GM18951 (cell line): ENCODE results near the gene CERK.

ENCODE experiments used
- POLR2A ChIP-seq: IDR thresholded peaks from 4 replicates; pipeline ENCODE4 v1.6.1; 2011; ENCODE audit warnings: mild to moderate bottlenecking; ENCODE audit not compliant: insufficient read length, insufficient read depth; ENCODE audit errors: extremely low read depth
- in situ Hi-C: fragments of 300-500 bp; cut with MboI; formaldehyde crosslinking; loops from one replicate; pipeline ENCODE4 v1.12.0; 2022; ENCODE audit warnings: low sequenced_read_pairs, mixed read lengths, inconsistent platforms; ENCODE audit not compliant: unreplicated experiment

Gene CERK

DNA sequence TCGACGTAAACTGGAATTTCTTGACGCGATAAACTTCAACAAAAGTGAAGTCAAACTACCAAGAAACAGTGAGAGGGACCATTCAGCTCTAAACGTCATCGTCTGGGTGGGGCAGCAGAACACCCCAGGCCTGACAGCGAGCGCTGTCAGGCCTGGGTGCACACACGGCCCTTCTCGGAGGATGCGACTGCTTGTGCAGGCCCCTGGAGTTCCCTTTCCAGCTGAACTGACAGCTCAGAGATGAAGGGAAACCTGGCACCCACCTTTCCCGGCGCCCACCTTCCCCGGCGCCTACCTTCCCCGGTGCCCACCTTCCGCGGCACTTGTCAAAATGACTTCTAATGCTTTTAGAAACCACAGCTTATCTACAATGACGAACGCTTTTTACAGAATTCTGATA is 47.9 kb downstream of the CERK start:
- TF ChIP-seq POLR2A: no peak
- in situ Hi-C loops: no loop called here

DNA sequence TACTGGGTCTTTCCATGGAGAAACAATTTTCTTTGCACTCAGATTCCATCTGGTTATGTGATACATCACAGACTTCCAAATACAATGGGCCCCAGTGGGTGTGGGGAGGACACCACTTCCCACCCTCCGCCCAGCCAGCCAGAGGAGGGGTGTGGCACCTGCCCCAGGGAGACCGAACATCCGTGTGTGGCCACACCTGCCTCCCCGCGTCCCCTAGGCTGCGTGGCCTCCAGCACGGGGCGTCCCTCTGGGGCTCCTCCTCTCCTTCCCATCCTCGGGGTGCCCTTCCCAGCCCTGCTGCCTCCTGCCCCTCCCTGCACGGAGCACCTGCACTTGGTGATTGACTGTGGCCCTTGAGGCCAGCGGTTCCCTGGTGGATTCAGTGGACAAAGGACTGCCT is 49.1 kb downstream of the CERK start:
- in situ Hi-C loops: no loop called here

DNA sequence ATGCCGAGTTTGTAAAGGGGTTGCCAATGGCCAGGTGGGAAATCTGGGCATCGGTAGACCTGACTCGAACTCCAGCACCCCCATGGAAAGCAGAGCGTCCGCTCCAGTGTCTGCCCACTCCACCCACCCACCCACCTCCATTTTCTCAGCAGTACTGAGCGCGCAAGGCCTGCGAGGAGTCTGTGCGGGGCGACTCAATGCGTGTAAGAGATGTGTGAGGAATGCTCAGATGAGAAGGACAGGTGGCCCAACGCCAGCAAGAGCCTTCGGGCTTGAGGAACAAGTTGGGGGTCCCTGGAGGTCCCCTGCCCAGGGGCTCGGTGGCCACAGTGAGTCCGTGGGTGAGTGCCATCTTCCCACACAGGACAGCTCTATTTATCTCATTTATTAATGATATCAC is 50.6 kb downstream of the CERK start:
- no peak for TF ChIP-seq POLR2A
- in situ Hi-C loops: no loop called here

More for the DNA sequence above, 49.1 kb downstream of the CERK start:
- no peak for TF ChIP-seq POLR2A

DNA sequence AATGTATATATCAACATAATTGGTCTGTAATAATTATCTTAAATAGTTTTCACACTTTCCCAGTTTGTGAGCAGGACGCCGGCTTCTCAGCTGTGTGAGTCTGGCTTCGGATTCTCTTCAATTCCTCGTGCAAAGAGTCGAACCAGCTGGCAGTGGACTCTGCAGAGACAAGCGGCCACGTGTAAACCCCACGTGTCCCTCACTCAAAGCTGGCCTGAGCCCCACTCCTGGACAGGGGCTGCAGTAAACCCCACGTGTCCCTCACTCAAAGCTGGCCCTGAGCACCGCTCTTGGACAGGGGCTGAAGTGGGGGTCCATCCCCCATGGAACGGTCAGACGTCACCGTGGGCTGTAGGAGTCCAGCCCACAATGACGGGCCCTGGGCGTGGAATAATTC is 51.0 kb downstream of the CERK start:
- no peak for TF ChIP-seq POLR2A
- in situ Hi-C loops: no loop called here

DNA sequence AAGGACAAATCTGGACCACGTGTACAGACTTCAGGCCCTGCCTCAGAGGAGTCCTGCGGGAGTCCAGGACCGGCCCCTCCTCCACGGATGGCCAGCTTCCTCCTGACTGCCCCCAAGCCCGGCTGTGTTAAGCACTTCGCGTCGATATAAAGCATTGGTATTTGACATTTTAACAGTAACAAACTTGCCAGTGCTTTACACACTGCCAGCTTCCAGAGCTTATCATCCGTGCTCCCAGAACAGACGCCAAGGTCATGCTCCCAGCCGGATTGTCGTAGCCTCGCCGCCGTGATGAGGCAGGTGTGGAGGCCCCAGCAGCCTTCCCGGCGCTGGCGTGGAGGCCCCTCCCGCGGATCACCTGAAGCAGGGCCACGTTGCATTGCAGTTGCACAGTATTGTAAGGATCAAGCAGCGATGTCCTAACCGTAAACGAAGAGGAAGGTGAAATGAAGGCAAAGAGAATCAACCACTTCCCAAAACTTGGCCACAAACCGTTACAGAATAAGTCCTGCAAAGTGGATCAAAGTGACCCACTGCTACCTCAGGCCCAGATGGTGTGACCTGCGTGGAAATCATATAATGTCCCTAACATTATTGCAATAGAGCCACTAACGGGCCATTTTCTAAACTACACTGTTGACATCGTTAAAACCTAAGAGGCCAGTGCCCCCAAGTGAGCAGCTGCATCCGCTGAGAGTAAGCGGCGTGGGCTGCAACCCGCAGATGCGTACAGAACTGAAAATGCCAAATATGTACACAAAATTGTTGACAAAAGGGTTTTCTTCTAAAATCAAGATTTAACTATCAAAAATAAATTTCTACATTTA is 51.6 kb downstream of the CERK start:
- in situ Hi-C loops: no loop called here

DNA sequence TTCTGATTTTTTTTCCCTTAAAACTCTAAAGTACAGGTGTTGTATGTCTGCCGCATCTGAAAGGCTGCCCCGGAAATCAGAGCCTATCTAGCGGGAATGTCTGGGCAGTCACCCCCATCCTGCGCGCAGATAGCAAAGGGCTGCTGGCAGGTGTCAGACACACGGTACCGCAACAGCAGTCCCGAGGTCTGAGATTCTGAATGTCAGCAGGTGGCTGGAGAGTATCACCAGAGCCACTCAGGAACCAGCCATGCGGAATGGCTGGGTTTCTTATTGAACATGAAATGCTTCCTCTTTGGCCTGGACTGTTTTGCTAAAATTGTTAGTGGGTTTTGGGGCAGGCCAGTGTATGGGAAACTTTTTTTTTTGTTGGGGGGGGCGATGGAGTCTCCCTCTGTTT is 53.3 kb downstream of the CERK start:
- in situ Hi-C loops: no loop called here
- TF ChIP-seq POLR2A: no peak

More for the DNA sequence above, 51.6 kb downstream of the CERK start:
- TF ChIP-seq POLR2A: no peak

DNA sequence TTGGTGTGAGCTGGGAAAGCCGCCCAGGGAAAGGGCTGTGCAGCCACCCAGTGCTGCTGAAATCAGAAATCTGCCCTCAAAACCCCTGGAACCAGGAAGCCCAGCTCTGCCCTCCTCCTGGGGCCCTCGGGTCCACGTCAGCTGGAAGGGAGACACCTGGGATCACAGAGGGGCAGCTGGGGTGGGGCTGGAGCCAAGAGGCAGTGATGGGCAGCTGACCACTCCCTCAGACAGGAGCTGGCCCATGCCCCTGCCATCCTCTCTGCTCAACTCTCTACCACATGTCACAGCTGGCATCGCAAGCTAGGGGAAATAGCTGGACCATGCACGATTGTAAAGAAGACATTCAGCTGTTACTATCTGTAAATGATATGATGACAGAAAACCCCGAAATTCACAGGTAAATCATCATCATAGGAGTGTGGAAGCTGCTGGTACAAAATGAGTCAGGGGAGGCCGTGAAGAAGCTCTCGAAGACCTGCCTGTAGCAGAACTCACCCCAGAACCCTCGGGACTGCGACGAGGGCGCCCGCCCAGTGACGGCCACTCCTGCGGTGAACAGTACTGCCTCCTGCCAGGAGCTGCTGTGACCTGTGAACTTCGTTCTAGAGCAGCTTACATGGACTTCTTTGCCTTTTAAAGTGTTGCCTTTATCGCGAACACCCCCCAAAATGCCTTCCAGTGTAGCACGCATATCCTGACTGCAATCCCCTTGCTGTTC is 55.9 kb downstream of the CERK start:
- in situ Hi-C loops: no loop called here

DNA sequence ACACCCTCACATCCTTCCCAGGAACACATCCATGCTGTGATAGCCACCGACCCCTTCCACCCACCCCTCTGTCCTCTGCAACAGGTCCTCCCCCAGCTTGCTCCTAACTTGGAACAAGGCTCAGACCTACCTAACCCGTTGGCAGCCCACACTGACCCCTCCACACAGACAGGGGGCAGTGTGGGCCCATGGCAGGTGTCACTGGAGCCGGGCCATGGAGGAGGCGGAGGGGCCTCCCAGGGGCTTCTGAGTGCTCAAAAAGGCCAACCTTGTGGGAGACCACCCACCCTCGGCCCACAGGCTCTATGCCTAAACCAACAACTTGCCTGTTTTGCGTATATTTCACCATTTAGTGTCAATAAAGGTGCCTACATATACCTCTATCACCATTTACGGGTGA is 57.0 kb downstream of the CERK start:
- in situ Hi-C loops: no loop called here
- TF ChIP-seq POLR2A: no peak

More for the DNA sequence above, 55.9 kb downstream of the CERK start:
- TF ChIP-seq POLR2A: no peak

DNA sequence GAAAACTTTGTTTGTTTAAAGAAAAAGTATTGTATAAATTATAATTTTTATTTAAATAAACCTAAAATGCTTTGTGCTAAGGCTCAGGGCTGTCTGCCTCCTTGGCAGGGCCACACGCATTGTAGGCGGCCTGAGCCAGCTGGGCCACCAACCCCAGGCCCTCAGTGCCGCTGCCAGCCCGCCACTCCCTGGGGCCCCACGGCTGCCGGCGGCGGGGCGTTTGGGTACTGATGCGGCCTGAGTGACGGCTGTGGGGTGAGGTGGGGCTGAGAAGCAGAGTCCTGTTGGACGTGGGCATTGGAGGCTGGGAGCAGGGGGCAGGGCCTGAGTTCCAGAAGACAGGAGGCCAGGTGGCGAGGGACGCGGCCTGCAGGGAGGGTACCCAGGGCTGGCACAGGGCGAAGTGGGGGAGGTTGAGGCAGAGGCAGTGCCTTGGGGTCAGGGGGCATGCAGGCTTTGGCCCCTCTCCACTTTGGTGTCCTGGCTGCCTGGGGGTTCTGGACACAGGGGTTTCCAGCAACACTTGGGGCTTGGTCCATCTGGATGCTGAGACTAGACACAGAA is 58.3 kb downstream of the CERK start:
- no peak for TF ChIP-seq POLR2A
- in situ Hi-C loops: loop anchor here (10.0 kb wide), 1 partner anchor 115 kb away; no protein-coding TSS in a partner anchor

DNA sequence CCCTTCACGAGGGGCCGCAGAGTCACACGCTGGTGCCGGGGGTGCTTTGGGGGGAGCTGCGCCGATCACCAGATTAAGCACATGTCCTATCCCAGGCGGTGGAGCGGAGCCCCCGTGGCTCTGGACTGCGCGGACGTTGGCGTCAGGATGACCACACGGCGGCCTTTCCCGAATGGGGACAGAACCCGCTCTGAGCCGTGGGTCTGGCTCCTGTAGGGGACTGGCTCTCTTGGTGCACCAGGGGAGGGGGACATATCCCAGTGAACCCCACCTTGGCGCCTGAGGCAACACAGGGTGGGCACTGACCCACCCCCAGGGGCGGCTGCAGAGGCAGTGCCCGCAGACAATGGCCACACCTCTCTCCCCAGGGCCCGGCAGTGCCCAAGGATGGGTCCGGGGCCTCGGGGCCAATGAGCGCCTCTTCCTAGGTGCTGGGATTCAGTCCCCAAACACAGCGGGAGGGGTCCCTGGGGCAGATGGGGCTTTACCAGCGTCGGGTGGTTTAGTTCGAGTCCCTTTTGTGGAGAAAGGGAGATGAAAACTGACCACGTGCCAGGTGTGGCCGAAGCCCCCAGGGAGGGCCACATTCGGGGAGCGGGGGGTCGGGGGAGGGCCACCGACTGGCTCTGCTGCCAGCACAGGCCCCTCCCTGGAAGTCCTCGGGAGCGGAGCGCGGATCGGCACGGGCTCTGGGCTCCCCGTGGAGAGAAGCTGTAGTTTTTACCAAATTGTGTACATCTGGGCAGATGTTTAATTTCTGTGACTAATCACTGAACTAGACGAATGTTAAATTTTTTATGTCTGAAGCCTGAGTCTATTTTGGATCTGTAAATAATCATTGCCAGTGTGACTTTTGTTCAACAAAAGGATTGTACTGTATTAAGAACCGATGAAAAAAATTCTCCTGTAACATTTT is 59.0 kb downstream of the CERK start:
- no peak for TF ChIP-seq POLR2A
- in situ Hi-C loops: loop anchor here (10.0 kb wide), 1 partner anchor 114 kb away; no protein-coding TSS in a partner anchor

DNA sequence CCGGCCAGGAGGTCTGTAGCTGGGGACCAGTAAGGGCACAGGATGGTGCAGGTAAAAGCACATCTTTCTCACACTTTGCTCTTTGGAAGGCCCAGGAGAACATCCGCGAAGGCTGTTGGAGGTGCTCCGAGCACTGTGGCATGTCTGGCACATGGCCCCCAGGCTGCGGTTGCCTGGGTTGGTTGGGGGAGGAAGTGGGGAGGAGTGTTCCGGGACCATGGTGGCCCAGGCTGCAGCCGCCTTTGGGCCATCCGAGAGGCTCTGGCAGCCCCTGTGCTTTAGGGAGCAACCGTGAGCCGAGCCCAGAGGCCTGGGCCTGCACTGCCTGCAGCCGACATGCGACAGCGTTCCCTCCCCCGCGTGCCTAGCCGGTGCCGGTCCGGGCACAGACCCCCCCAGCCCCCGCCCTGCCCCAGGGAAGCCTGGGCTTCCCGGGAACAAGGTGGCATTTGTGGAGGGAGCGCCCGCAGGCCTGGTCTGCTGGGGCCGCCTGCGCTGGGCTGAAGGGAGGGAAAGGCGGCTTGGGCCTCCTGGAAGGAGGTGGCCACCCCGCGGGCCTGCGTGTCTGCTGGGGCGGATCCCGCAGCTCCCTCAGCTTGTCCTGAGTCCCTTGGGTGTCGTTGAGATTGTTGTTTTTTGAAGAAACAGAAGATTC is 59.9 kb downstream of the CERK start:
- TF ChIP-seq POLR2A: no peak
- in situ Hi-C loops: loop anchor here (10.0 kb wide), 1 partner anchor 113 kb away; no protein-coding TSS in a partner anchor
